Activated effector memory CD4-positive, alpha-beta T cell treated with anti-CD3 and anti-CD28 coated beads, Interleukin-2, amount 50 U/mL, for 16 hours (primary cell): ENCODE results near the gene ELF2.
"Not testable (repeated sequence)": the region's sequence is repeated elsewhere in the genome, so short reads cannot be mapped to it uniquely, and the experiment has no call there.

ENCODE experiments used
- DNase-seq: peaks from one replicate; pipeline ENCODE4 v3.0.0-alpha.2; 2020

The ELF2 gene

GRCh38 chr4:139177049-139177868 lies at the start of gene ELF2:
ELF2 (minus strand) TSS chr4:139177218; CDS start chr4:139137701, 39,517 bp downstream.
- DNase-seq: peak; percentile 94

GRCh38 chr4:139223682-139224317 lies 46.8 kb upstream of the ELF2 start:
- DNase-seq: no peak

GRCh38 chr4:139222215-139222614 lies 45.2 kb upstream of the ELF2 start:
- no peak for DNase-seq

- DNase-seq: no peak
These were observed 44.7 kb upstream of the ELF2 start for GRCh38 chr4:139221687-139222086.

GRCh38 chr4:139219450-139220055 lies 42.5 kb upstream of the ELF2 start:
- no peak for DNase-seq

DNA sequence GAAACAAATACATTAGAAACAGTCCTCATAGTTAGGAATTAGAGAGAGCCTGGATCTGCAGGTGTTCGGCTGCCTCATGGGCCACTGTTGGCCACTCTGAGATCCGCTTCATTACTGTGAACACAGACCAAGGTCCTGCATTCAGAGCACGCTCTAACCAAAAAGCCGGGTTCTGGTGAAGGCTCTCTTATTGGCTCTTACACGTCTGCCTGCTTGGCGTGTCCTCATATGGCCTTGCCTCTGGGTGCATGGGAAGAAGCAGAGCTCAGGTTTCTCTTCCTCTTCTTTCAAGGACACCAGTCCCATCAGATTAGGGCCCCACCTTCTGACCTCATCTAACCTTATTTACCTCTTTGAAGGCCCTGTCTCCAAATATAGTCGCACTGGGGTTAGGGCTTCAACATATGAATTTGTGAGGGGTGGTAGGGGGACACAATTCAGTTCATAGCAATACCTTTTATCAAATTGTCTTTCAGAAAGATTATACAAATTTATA lies 37.1 kb upstream of the ELF2 start:
- DNase-seq: no peak

DNA sequence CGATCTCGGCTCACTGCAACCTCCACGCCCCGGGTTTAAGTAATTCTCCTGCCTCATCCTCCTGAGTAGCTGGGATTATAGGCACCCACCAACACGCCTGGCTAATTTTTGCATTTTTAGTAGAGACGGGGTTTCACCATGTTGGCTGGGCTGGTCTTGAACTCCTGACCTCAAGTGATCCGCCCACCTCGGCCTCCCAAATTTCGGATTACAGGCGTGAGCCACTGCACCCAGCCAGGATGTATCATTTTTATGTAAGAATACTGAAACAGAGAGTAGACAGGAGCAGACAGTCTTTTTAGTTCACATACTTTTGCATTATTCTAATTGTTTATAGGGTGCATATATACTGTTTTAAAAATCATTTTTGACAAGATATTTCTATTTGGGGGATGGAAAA lies 36.6 kb upstream of the ELF2 start:
- not testable (repeated sequence) for DNase-seq

- no peak for DNase-seq
These were observed 35.9 kb upstream of the ELF2 start for GRCh38 chr4:139212900-139213299.

- no peak for DNase-seq
These were observed 33.5 kb upstream of the ELF2 start for GRCh38 chr4:139210486-139210885.

DNA sequence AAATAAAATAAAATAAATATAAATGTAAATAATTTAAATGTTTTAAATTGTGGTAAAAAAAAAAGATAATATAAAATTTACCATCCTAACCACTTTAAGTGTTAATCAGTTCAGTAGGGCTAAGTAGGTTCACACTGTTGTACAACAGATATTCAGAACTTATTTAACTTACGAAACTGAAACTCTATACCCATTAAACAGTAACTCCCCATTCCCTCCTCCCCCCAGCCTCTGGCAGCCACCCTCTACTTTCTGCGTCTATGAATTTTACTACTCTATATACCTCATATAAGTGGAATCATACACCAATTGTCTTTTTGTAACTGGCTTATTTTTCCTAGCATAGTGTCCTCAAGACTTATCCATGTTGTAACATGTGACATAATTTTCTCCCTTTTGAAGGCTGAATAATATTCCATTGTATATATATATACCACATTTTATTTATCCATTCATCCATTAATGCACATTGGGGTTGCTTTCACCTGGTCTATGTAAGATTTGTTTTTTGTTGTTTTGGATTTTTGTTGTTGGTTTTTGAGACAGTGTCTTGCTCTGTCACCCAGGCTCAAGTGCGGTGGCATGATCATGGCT lies 32.5 kb upstream of the ELF2 start:
- DNase-seq: no peak

GRCh38 chr4:139208404-139208945 lies 31.5 kb upstream of the ELF2 start:
- DNase-seq: no peak

- no peak for DNase-seq
These were observed 30.9 kb upstream of the ELF2 start for GRCh38 chr4:139207873-139208403.

DNA sequence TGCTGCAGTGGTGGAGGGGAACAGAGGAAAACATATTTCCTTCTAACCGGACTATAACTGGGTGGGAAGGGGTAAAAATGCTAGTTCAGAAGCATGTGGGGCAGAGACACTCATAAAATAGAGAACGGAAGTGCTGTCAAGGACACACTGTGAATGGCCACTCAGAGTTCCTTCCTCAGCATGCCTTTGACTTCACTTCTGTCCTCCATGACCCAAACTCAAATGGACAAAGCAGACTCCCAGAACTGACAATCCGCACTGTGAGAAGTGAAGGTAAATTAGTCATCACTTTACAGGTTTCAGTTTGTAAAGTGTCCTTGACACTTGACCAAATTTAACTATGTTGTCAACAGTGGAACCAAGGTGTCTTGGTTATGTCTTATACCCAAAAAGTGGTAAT lies 30.2 kb upstream of the ELF2 start:
- DNase-seq: no peak

DNA sequence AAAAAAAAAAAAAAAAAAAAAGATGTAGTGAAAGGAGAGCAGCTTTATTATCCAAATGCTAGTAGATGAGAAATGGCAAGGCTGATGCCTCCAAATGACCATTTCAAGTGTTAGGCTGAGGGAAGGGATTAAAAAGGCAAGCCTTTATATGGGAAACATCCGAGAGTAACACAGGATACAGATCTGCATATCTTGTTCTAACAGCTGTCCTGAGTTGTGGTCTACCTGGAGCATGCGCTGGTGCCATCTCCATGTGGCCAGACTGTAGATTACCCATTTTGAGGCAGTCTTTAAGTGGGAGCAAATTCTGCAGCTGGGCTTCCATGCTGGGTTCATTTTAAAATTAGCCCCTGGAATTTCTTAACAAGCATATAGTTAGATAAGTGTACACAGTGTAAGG lies 26.0 kb upstream of the ELF2 start:
- no peak for DNase-seq

GRCh38 chr4:139200506-139200905 lies 23.5 kb upstream of the ELF2 start:
- DNase-seq: no peak

GRCh38 chr4:139200102-139200501 lies 23.1 kb upstream of the ELF2 start:
- no peak for DNase-seq

DNA sequence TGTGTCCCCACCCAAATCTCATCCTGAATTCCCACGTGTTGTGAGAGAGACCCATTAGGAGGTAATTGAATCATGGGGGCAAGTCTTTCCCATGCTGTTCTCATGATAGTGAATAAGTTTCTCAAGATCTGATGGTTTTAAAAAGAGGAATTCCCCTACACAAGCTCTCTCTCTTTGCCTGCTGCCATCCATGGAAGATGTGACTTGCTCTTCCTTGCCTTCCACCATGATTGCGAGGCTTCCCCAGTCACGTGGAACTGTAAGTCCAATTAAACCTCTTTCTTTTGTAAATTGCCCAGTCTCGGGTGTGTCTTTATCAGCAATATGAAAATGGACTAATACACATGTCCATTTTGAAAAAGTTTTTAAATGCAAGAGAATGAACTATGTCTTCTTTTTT lies 20.2 kb upstream of the ELF2 start:
- DNase-seq: not testable (repeated sequence)

GRCh38 chr4:139196462-139196861 lies 19.4 kb upstream of the ELF2 start:
- no peak for DNase-seq

- DNase-seq: no peak
These were observed 14.4 kb upstream of the ELF2 start for GRCh38 chr4:139191373-139191772.

- no peak for DNase-seq
These were observed 13.0 kb upstream of the ELF2 start for GRCh38 chr4:139189972-139190371.

DNA sequence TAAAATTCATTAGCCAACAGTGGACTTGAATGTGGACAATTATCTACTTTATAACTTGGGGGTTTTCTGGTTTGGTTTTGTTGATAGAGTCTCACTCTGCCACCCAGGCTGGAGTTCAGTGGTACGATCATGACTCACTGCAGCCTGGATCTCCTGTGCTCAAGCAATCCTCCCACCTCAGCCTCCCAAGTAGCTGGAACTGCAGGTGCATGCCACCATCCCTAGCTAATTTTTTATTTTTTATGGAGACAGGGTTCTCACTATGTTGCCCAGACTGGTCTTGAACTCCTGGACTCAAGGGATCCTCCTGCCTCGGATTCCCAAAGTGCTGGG lies 12.4 kb upstream of the ELF2 start:
- DNase-seq: no peak

DNA sequence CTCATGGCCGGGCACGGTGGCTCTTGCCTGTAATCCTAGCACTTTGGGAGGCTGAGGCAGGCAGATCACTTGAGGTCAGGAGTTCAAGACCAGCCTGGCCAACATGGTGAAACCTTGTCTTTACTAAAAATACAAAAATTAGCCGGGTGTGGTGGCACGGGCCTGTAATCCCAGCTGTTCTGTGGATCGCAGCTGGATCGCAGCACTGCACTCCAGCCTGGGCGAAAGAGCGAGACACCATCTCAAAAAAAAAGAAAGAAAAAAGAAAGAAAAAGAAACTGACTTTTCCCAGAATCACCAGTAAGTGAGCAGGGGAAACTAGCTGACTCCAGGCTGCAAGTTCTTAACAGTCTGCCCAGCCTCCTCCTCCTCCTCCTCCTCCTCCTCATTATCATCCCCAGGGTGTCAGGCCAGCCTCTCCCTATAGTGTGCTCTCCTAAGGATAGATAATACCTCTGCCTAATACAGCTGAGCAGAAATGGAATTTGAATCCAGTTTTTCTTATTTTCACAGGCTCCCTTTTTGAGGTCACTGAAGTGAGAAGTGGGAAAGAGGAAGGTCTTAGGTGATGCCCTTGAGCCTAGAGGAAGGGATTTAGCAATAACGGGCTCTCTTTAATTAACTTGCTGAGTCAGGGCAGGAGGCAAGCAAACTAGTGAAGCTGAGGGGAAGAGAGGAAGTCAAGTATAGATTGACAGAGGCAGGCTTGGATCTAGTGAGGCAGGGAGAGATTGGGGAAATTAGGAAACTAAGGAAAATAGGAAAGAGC lies 11.8 kb upstream of the ELF2 start:
- no peak for DNase-seq
